ENCODE results near the gene JPH3.

DNA sequence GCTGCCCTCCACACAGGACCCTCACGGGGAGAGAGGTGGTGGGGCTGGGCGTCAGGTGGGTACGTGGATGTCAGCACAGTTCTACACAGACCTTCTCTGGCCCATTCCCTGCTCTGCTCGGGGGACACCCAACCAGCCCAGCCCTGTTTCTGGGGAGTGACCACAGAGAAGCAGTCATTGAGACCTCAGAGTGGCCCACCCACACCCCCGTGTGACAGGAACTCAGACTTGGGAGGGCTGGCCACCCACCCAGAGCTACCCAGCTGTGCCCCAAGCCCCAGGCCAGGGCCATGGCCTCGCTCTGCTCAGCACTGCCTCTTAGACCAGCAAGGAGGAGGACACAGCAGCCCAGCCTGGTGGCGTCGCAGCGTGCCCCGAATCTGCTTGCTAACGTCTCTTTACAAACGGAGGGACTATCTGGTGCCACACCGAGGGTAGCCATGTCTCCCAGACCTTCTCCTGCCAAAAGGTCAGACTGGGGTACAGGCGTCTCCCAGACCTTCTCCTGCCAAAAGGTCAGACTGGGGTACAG lies 85.8 kb downstream of the JPH3 start:
- TF ChIP-seq EZH2 (IDR thresholded peaks at IDR 0.05; ENCODE audit: insufficient read depth, poor library complexity, severe bottlenecking) (no peak), EZH2phosphoT487 (IDR thresholded peaks at IDR 0.05; ENCODE audit: insufficient read depth, low read depth) (no peak)
